ENCODE data around the gene NT5DC3.

The NT5DC3 gene

GRCh38 chr12:103840876-103841689 is at the start of gene NT5DC3:
Gene NT5DC3 (minus strand): TSS chr12:103841234. CDS start chr12:103841156, 78 bp downstream.
- Histone ChIP-seq H3K9ac (ENCODE audit: low read depth, low read length) (peak within 1 kb of the TSS; percentile 73), H3K9me3 (ENCODE audit: control insufficient read depth, insufficient read depth, low read length) (no peaks in the 10 kb centered on the region), H3K4me3 (ENCODE audit: low read depth, low read length) (peak within 1 kb of the TSS; percentile 80), H3K36me3 (ENCODE audit: control insufficient read depth, insufficient read depth, low read length) (no peaks in the 10 kb centered on the region), H3K27me3 (ENCODE audit: control insufficient read depth, insufficient read depth, low read length) (peaks cover 7% of the 10 kb centered on the region), H3K4me1 (ENCODE audit: control insufficient read depth, insufficient read depth, low read length) (peaks cover 7% of the 10 kb centered on the region), H3K27ac (ENCODE audit: low read depth, low read length) (peak within 1 kb of the TSS; percentile 38)

DNA sequence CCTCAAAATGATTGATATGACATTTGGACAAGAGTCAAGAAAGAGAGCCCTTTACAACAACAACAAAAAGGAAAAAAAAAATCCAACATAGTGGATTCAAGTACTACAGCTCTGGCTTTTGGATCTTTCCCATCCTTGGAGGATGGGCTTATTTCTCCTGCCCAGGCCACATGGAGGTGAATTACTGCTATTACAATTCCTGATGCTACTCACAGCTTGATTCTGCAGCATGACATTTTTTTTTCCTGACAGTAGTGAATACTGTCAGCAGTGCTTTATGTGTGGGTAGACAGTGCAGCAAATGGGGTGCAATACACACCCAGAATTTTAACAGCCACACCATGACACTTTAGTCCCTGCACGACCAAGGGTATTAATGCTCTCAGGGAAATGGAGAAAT is 46.7 kb upstream of the NT5DC3 start:
- no peak overlapping the region for H3K27ac ChIP-seq (ENCODE audit: low read depth, low read length)
- no peak overlapping the region for H3K9ac ChIP-seq (ENCODE audit: low read depth, low read length)
- no peaks in the 10 kb centered on the region for H3K36me3 ChIP-seq (ENCODE audit: control insufficient read depth, insufficient read depth, low read length)
- H3K4me3 ChIP-seq (ENCODE audit: low read depth, low read length): no peak overlapping the region
- no peaks in the 10 kb centered on the region for H3K4me1 ChIP-seq (ENCODE audit: control insufficient read depth, insufficient read depth, low read length)
- H3K9me3 ChIP-seq (ENCODE audit: control insufficient read depth, insufficient read depth, low read length): no peaks in the 10 kb centered on the region
- H3K27me3 ChIP-seq (ENCODE audit: control insufficient read depth, insufficient read depth, low read length): no peaks in the 10 kb centered on the region

DNA sequence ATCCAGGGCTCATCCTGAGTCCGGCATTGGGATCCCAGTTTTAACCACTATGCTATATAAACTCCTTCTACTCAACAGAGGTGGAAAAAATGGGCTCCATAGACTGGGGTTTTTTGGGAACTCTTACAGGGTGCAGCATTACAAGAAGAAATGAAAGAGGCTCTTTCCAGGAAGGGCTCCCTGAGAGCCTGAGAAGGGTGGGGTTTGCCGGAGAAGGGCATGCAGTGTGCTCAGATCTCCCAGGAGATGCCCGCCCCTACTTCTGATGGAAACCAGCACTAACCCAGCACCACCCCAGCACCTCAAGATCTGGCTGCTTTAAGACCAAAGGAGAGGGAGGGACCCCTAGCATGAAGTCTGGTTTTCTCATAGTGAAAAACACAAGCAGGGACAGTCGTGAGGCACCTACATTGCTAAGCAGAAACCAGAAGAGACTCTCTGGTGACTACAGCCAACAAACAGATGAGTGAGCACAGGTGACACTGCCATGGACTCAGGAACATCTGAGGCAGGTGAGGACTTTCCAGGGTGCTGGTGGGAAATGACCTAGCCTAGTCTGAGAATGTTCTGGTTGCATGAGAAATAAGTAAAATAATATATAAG is 45.3 kb upstream of the NT5DC3 start:
- H3K4me1 ChIP-seq (ENCODE audit: control insufficient read depth, insufficient read depth, low read length): no peaks in the 10 kb centered on the region
- no peaks in the 10 kb centered on the region for H3K9me3 ChIP-seq (ENCODE audit: control insufficient read depth, insufficient read depth, low read length)
- no peaks in the 10 kb centered on the region for H3K36me3 ChIP-seq (ENCODE audit: control insufficient read depth, insufficient read depth, low read length)
- H3K27ac ChIP-seq (ENCODE audit: low read depth, low read length): no peak overlapping the region
- H3K27me3 ChIP-seq (ENCODE audit: control insufficient read depth, insufficient read depth, low read length): no peaks in the 10 kb centered on the region
- no peak overlapping the region for H3K4me3 ChIP-seq (ENCODE audit: low read depth, low read length)
- no peak overlapping the region for H3K9ac ChIP-seq (ENCODE audit: low read depth, low read length)

GRCh38 chr12:103884316-103884715 is 43.3 kb upstream of the NT5DC3 start:
- Histone ChIP-seq H3K9ac (ENCODE audit: low read depth, low read length) (no peak overlapping the region), H3K4me1 (ENCODE audit: control insufficient read depth, insufficient read depth, low read length) (peaks cover 7% of the 10 kb centered on the region; the same call in 1 of the 2 replicates), H3K9me3 (ENCODE audit: control insufficient read depth, insufficient read depth, low read length) (no peaks in the 10 kb centered on the region), H3K36me3 (ENCODE audit: control insufficient read depth, insufficient read depth, low read length) (no peaks in the 10 kb centered on the region), H3K4me3 (ENCODE audit: low read depth, low read length) (no peak overlapping the region), H3K27me3 (ENCODE audit: control insufficient read depth, insufficient read depth, low read length) (no peaks in the 10 kb centered on the region), H3K27ac (ENCODE audit: low read depth, low read length) (no peak overlapping the region)

DNA sequence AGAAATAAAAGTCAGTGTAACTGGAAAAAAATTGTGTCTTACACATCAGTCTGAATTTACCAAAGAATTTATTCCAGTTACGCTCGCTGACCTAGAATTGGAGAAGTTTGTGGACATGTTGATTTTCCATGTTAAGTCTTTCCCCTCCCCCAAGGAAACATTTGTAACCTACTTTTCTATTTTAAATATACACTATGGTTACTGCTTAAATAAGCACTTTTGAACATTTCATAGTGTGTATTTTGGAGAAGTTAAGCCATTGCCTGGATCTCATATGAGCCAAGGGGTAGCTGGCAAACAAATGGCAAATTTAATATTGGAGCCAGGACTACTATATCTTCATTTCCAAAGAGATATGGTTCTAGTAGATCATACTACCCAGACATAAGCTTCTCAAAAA is 42.9 kb upstream of the NT5DC3 start:
- Histone ChIP-seq H3K36me3 (ENCODE audit: control insufficient read depth, insufficient read depth, low read length) (no peaks in the 10 kb centered on the region), H3K4me3 (ENCODE audit: low read depth, low read length) (no peak overlapping the region), H3K27ac (ENCODE audit: low read depth, low read length) (no peak overlapping the region), H3K4me1 (ENCODE audit: control insufficient read depth, insufficient read depth, low read length) (peaks cover 7% of the 10 kb centered on the region; the same call in 1 of the 2 replicates), H3K9ac (ENCODE audit: low read depth, low read length) (no peak overlapping the region), H3K27me3 (ENCODE audit: control insufficient read depth, insufficient read depth, low read length) (no peaks in the 10 kb centered on the region), H3K9me3 (ENCODE audit: control insufficient read depth, insufficient read depth, low read length) (no peaks in the 10 kb centered on the region)

DNA sequence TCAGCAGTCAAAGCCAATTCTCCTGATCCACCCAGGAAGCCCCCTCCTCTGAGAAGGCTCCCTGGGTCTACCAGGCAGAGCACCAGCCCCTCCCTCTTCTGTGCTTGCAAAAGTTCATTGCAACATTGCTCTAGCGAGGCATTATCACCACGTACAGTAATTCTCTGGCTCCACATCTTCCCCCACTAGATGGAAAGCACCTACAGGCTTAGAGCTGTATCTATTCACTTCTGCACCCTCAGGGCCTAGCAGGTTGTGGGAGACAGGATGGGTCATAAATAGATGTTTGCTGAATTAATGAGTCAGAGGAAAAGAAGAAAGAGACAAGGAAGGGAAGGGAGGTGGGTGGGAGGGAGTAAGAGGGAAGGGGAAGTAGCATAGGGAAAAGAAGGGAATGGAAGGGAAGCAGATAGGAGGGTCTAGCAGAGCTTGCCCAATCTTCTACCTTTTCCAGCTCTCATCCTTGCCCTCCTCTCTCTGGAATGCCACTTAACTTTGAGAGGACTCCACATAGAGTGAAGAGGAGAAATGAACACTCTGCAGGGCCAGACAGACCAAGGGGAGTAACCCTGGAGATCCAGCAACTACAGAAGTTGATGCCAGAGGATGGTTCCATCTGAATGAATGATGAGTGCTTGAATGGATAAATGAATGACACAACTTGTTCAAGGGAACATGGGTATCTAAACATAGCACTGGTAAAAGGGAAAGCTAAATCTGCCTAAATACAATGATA is 42.0 kb upstream of the NT5DC3 start:
- no peaks in the 10 kb centered on the region for H3K9me3 ChIP-seq (ENCODE audit: control insufficient read depth, insufficient read depth, low read length)

DNA sequence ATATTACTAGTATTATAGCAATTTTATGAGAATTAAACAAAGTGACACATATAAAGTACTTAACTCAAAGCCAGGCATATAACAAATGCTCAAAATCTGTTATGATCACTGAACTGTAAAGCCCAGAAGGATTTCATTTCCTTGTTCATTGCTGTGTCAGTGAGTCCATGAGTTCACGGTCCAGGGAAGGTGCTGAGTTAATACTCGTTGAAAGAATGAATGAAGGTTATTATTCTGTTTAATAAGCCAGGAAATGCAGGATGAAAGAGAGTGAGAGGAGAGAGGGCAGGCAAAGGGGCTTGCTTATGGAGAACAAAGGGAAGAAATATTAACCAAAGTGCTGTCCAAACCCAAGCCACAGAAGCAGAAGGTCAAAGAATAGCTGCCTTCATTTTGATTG is 40.2 kb upstream of the NT5DC3 start:
- no peaks in the 10 kb centered on the region for H3K9me3 ChIP-seq (ENCODE audit: control insufficient read depth, insufficient read depth, low read length)
- peaks cover 7% of the 10 kb centered on the region; the same call in 1 of the 2 replicates for H3K4me1 ChIP-seq (ENCODE audit: control insufficient read depth, insufficient read depth, low read length)
- no peak overlapping the region for H3K27ac ChIP-seq (ENCODE audit: low read depth, low read length)
- H3K27me3 ChIP-seq (ENCODE audit: control insufficient read depth, insufficient read depth, low read length): no peaks in the 10 kb centered on the region
- H3K9ac ChIP-seq (ENCODE audit: low read depth, low read length): no peak overlapping the region
- H3K4me3 ChIP-seq (ENCODE audit: low read depth, low read length): no peak overlapping the region
- H3K36me3 ChIP-seq (ENCODE audit: control insufficient read depth, insufficient read depth, low read length): no peaks in the 10 kb centered on the region

More for the DNA sequence above, 42.0 kb upstream of the NT5DC3 start:
- peaks cover 7% of the 10 kb centered on the region; the same call in 1 of the 2 replicates for H3K4me1 ChIP-seq (ENCODE audit: control insufficient read depth, insufficient read depth, low read length)
- H3K27ac ChIP-seq (ENCODE audit: low read depth, low read length): no peak overlapping the region
- no peak overlapping the region for H3K9ac ChIP-seq (ENCODE audit: low read depth, low read length)
- H3K4me3 ChIP-seq (ENCODE audit: low read depth, low read length): no peak overlapping the region
- no peaks in the 10 kb centered on the region for H3K27me3 ChIP-seq (ENCODE audit: control insufficient read depth, insufficient read depth, low read length)
- H3K36me3 ChIP-seq (ENCODE audit: control insufficient read depth, insufficient read depth, low read length): no peaks in the 10 kb centered on the region

DNA sequence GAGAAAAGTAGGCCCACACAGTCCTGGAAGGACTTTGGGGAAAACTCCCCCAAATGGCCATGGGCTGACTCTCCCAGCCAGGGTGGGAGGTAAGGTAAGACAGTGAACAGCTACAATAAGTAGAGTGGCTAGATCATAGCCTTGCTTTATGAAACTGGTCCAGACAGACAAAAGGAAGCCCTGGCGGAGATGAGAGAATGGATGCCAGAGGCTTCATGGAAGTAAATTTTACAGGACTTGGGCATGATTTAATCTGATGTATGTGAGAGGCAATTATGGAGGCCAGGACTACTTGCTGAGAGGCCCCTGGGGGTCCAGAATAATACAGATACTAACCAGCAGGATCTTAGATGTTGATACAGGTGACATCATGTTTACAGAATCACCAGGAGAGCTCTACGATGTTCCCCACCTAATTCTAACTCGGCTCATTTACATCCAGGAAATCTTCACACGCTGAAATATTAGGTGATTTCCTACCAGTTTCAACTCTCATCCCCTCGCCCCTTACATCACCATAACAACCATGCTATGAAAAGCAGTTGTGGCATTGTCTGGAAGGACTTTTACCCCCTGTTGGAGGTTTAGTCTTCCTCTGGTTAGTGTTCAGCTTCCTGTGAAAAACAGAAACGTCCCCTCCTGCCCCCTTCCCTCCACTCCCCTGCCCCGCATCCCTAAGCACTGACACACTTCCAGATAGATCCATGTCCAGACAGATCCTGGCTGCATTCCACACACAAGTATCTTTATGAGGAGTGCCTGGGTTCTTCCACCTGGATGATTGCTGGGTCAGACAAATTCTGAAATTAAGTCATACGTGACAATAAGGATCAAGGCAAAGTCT is 39.5 kb upstream of the NT5DC3 start:
- no peak overlapping the region for H3K4me3 ChIP-seq (ENCODE audit: low read depth, low read length)
- no peaks in the 10 kb centered on the region for H3K36me3 ChIP-seq (ENCODE audit: control insufficient read depth, insufficient read depth, low read length)
- no peak overlapping the region for H3K27ac ChIP-seq (ENCODE audit: low read depth, low read length)
- H3K9me3 ChIP-seq (ENCODE audit: control insufficient read depth, insufficient read depth, low read length): no peaks in the 10 kb centered on the region
- H3K27me3 ChIP-seq (ENCODE audit: control insufficient read depth, insufficient read depth, low read length): no peaks in the 10 kb centered on the region
- no peak overlapping the region for H3K9ac ChIP-seq (ENCODE audit: low read depth, low read length)
- H3K4me1 ChIP-seq (ENCODE audit: control insufficient read depth, insufficient read depth, low read length): peaks cover 7% of the 10 kb centered on the region; the same call in 1 of the 2 replicates

- no peak overlapping the region for H3K9ac ChIP-seq (ENCODE audit: low read depth, low read length)
Measured at GRCh38 chr12:103879878-103880277, 38.8 kb upstream of the NT5DC3 start.

DNA sequence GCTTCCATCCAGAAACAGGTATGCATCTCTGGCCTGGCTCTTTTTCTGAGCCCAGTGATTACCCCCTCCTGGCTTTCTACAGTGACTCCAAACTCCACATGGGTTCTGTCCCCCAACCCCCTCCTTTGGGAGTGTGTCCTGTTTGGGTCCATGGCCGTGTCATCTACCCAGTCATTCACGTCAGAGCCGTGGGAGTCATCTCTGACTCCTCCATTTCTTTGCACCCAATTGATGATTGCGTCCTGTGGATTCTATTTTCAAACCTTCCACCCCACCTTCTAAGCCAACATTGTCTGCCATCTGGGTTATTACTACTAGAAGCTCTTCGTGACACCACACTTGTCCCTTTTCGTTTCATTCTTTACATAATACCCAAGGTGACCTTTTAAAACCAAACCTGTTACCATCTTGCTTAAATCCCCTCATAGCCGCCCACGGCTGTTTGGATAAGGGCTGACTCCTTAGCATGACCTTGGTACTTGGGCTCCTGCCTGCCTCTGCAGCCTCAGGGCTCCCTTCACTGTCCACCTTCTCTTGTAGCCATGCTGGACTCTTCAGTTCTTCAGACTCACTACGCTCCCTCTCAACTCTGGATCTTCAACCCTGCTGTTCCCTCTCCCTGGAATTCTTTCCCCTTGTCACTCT is 38.1 kb upstream of the NT5DC3 start:
- Histone ChIP-seq H3K36me3 (ENCODE audit: control insufficient read depth, insufficient read depth, low read length) (no peaks in the 10 kb centered on the region), H3K9me3 (ENCODE audit: control insufficient read depth, insufficient read depth, low read length) (no peaks in the 10 kb centered on the region), H3K4me1 (ENCODE audit: control insufficient read depth, insufficient read depth, low read length) (peaks cover 7% of the 10 kb centered on the region; the same call in 1 of the 2 replicates), H3K4me3 (ENCODE audit: low read depth, low read length) (no peak overlapping the region), H3K9ac (ENCODE audit: low read depth, low read length) (no peak overlapping the region), H3K27me3 (ENCODE audit: control insufficient read depth, insufficient read depth, low read length) (no peaks in the 10 kb centered on the region), H3K27ac (ENCODE audit: low read depth, low read length) (no peak overlapping the region)

More at GRCh38 chr12:103879878-103880277, 38.8 kb upstream of the NT5DC3 start:
- H3K27ac ChIP-seq (ENCODE audit: low read depth, low read length): no peak overlapping the region
- no peak overlapping the region for H3K4me3 ChIP-seq (ENCODE audit: low read depth, low read length)
- no peaks in the 10 kb centered on the region for H3K9me3 ChIP-seq (ENCODE audit: control insufficient read depth, insufficient read depth, low read length)
- H3K4me1 ChIP-seq (ENCODE audit: control insufficient read depth, insufficient read depth, low read length): peaks cover 7% of the 10 kb centered on the region; the same call in 1 of the 2 replicates
- H3K36me3 ChIP-seq (ENCODE audit: control insufficient read depth, insufficient read depth, low read length): no peaks in the 10 kb centered on the region
- H3K27me3 ChIP-seq (ENCODE audit: control insufficient read depth, insufficient read depth, low read length): no peaks in the 10 kb centered on the region
